Spleen (tissue), 7 donors: ENCODE data around the gene TRIM69.

ENCODE experiments used
- POLR2A ChIP-seq, 3 donors: fragments of 450-650 bp; IDR thresholded peaks; one replicate each; pipeline ENCODE4 v1.5.1; 2017; ENCODE audit warnings: antibody characterized with exemption in 3 of 3, mild to moderate bottlenecking in 1 of 3
- POLR2AphosphoS5 ChIP-seq, 3 donors: sonication (generic); formaldehyde crosslinking; IDR thresholded peaks; one replicate each; pipeline ENCODE4 v1.5.1; 2017; ENCODE audit warnings: antibody characterized with exemption in 3 of 3
- TF ChIP-seq, protein P1 (sequence below), 11 experiments: fragments of 200-600 bp in 7 of 11; fragments of 450-650 bp in 4 of 11; sonication (generic) in 4 of 11; IDR thresholded peaks in 8 of 11; conservative IDR thresholded peaks in 3 of 11; 1 replicate in 7 of 11; 2 replicates in 4 of 11; pipeline versions ENCODE4 v1.4.0 to v1.8.0; 2016 to 2021; ENCODE audit warnings: antibody characterized with exemption in 11 of 11, inconsistent platforms in 4 of 11, mild to moderate bottlenecking in 1 of 11
- donor health status: DM: no; HTN: no; CAD: no; lungs with moderate emphysema.
- donor health status: DM: no; HTN: no; CAD: no.
- donor health status: DM: no; HTN: no; CAD: no.

DNA sequence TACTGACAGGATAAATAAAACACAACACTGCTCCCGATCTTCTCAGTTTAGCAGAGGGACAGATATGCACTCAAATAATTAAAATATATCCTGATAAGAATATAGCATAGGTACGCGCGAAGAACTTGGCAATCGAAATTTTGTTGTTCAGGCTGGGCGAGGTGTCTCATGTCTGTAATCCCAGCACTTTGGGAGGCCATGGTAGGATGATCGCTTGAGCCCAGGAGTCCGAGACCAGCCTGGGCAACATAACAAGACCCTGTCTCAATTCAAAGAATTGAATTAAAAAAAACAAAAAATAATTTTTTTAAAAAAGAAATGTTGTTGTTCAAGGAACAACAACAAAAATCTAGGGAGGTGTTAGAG, 17.4 kb upstream of the TRIM69 start:
- TF ChIP-seq POLR2A (IDR thresholded peaks at IDR 0.05) (no peak), POLR2AphosphoS5 (IDR thresholded peaks at IDR 0.05) (peak in 2 of 3 donors; percentile 53 to 59)
- TF ChIP-seq, protein P1, sequence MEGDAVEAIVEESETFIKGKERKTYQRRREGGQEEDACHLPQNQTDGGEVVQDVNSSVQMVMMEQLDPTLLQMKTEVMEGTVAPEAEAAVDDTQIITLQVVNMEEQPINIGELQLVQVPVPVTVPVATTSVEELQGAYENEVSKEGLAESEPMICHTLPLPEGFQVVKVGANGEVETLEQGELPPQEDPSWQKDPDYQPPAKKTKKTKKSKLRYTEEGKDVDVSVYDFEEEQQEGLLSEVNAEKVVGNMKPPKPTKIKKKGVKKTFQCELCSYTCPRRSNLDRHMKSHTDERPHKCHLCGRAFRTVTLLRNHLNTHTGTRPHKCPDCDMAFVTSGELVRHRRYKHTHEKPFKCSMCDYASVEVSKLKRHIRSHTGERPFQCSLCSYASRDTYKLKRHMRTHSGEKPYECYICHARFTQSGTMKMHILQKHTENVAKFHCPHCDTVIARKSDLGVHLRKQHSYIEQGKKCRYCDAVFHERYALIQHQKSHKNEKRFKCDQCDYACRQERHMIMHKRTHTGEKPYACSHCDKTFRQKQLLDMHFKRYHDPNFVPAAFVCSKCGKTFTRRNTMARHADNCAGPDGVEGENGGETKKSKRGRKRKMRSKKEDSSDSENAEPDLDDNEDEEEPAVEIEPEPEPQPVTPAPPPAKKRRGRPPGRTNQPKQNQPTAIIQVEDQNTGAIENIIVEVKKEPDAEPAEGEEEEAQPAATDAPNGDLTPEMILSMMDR (IDR thresholded peaks at IDR 0.05 in 8 of 11, conservative IDR thresholded peaks at IDR 0.05 in 3 of 11) = no peak
